PC-3 (cell line): ENCODE measurements around the gene ESPNL.

Experiments used
- CTCF ChIP-seq: fragments of 300-600 bp; sonication (generic); conservative IDR thresholded peaks from 2 replicates; pipeline ENCODE4 v1.5.1; 2017; ENCODE audit warnings: antibody characterized with exemption, low read depth, mild to moderate bottlenecking, low read length
- EZH2 ChIP-seq: fragments of 300-600 bp; sonication (generic); IDR thresholded peaks from one replicate; pipeline ENCODE4 v1.6.1; 2017; ENCODE audit warnings: antibody characterized with exemption, mild to moderate bottlenecking, low read length; ENCODE audit not compliant: unreplicated experiment
- EZH2phosphoT487 ChIP-seq: fragments of 300-600 bp; sonication (generic); IDR thresholded peaks from 2 replicates; pipeline ENCODE4 v1.6.1; 2018; ENCODE audit warnings: mild to moderate bottlenecking, antibody characterized with exemption, low read length, borderline replicate concordance

DNA sequence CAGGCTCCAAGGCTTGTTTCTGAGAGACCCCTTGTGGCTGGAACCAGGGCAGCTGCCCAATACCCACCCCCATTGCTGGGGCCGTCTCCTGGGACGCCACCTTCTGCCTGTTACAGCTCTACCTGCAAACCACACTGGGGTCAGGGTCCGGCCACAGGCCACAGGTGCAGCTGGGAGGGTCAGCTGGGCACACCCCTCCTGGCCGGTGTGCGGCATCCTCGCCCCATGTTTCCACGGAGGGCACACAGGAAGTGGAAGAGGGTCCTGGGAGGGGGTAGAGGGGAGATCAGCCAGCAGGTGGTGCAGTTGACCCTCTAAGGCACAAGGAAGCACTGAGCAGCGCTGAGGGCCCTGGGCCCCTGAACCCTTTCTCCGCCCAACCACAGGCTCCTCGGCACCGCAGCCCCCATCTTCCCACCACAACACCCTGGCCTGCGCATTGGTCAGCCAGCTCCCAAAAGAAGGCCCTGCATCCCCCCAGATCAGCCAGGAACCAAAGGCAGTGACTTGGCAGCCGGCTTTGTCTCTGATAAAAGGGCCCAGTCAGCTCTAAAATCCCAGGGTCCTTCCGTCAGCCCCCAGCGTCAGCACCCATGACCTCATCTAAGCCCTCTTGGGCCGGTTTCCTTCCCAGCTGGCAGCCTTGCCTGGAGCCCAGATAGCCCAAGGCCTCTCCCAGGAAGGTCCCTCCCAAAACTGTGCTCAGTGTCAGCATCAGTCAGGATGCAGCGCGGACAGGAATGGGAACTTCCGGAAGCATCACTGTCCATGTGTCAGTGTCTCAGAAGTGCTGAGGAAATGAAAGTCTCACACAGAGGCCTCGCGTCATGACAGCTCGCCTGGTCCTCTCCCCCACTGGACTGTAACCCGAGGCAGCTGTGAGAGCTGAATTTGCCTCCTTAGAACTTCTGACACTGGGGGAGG is 60.3 kb downstream of the ESPNL start:
- peak; percentile 34; the same call in 1 of the 2 replicates for TF ChIP-seq CTCF
- no peak for TF ChIP-seq EZH2
- no peak for TF ChIP-seq EZH2phosphoT487
